Caco-2 (cell line): ENCODE results near the gene LARP4B. TPM values are rescaled to one million over a fixed set of nuclear protein-coding genes. Genes with fewer than 3 reads are reported as not detected.

Experiments
- BruUV-seq: library from RNA; stranded (reverse); fragments of 400-500 nt; replicated peaks from 2 replicates; lab custom pipeline; 2021; lab: Mats Ljungman, UMichigan
- CTCF ChIA-PET: fragments of 300-600 bp; sonication (Branson Sonifier 250); formaldehyde crosslinking; loops from one replicate; lab custom pipeline; 2022; ENCODE audit warnings: antibody characterized with exemption; lab: Charles Lee
- POLR2A ChIA-PET: fragments of 300-600 bp; sonication (Branson Sonifier 250); formaldehyde crosslinking; loops from one replicate; lab custom pipeline; 2022; ENCODE audit warnings: antibody characterized with exemption; lab: Charles Lee
- DNase-seq, 2 experiments: peaks; one replicate each; pipeline versions ENCODE4 v3.0.0 to v3.0.0-alpha.2; 2020 to 2022
- H3K27me3 ChIP-seq: replicated peaks from 2 replicates; pipeline ENCODE4 v1.6.0; 2011; ENCODE audit warnings: low read length; ENCODE audit not compliant: control insufficient read depth, insufficient read depth
- H3K36me3 ChIP-seq: 2 replicates; pipeline ENCODE4 v1.5.1; 2011; ENCODE audit warnings: low read length; ENCODE audit not compliant: control insufficient read depth, insufficient read depth
- H3K4me1 ChIP-seq: fragments of 250-450 bp; sonication (Bioruptor Pico); 2 replicates; pipeline ENCODE4 v1.5.1; 2020; ENCODE audit warnings: mild to moderate bottlenecking
- H3K4me3 ChIP-seq: 2 replicates; pipeline ENCODE4 v1.5.1; 2011; ENCODE audit warnings: low read depth, mild to moderate bottlenecking, control low read depth, low read length
- H3K9me3 ChIP-seq: fragments of 250-450 bp; sonication (Bioruptor Pico); 2 replicates; pipeline ENCODE4 v1.5.1; 2020; ENCODE audit warnings: mild to moderate bottlenecking, moderate library complexity
- H3K27ac Mint-ChIP-seq: one replicate; pipeline ENCODE4 v1.8.0; 2022; ENCODE audit warnings: mixed read lengths; ENCODE audit not compliant: unreplicated experiment
- H3K27me3 Mint-ChIP-seq: one replicate; pipeline ENCODE4 v1.8.0; 2022; ENCODE audit warnings: mixed read lengths; ENCODE audit not compliant: insufficient read depth, unreplicated experiment
- H3K36me3 Mint-ChIP-seq: one replicate; pipeline ENCODE4 v1.8.0; 2022; ENCODE audit warnings: mild to moderate bottlenecking, mixed read lengths; ENCODE audit not compliant: insufficient read depth, unreplicated experiment
- H3K4me1 Mint-ChIP-seq: one replicate; pipeline ENCODE4 v1.8.0; 2022; ENCODE audit warnings: low read depth, mixed read lengths; ENCODE audit not compliant: unreplicated experiment
- H3K4me3 Mint-ChIP-seq: one replicate; pipeline ENCODE4 v1.8.0; 2022; ENCODE audit warnings: mild to moderate bottlenecking, moderate library complexity, mixed read lengths; ENCODE audit not compliant: unreplicated experiment
- H3K9me3 Mint-ChIP-seq: one replicate; pipeline ENCODE4 v1.8.0; 2022; ENCODE audit warnings: mixed read lengths; ENCODE audit not compliant: unreplicated experiment
- CTCF ChIP-seq, 2 experiments: fragments of 200-600 bp in 1 of 2; IDR thresholded peaks; 1 replicate in 1 of 2; 2 replicates in 1 of 2; pipeline versions ENCODE4 v1.5.1 to v1.8.0; 2011 to 2022; ENCODE audit warnings: antibody characterized with exemption in 1 of 2, control low read depth in 1 of 2, inconsistent platforms in 1 of 2, low read depth in 1 of 2, low read length in 1 of 2, mild to moderate bottlenecking in 1 of 2, moderate library complexity in 1 of 2; ENCODE audit not compliant: insufficient read depth in 1 of 2, severe bottlenecking in 1 of 2, unreplicated experiment in 1 of 2
- intact Hi-C: fragments of 100-400 bp; cut with micrococcal nuclease; formaldehyde crosslinking; loops from one replicate; pipeline ENCODE4 v1.10.0; 2022; ENCODE audit not compliant: unreplicated experiment
- total RNA-seq: library from RNA; stranded (reverse); gene quantifications from 2 replicates; pipeline ENCODE4 v1.2.3, GENCODE V29; 2022

The LARP4B gene
- total RNA-seq, 1 experiment from 2014 or later: 235 TPM

GRCh38 chr10:927131-927530 is 4.4 kb downstream of the LARP4B start:
- Histone ChIP-seq H3K4me3 (no peak overlapping the region), H3K9me3 (no peaks in the 10 kb centered on the region), H3K4me1 (peaks cover 53% of the 10 kb centered on the region), H3K36me3 (peaks cover 4% of the 10 kb centered on the region; the same call in 1 of the 2 replicates), H3K27me3 (no peaks in the 10 kb centered on the region)
- CTCF ChIA-PET: no interaction called here
- BruUV-seq: no TSS peak
- Mint-ChIP-seq H3K4me3 (no peak overlapping the region), H3K27me3 (no peaks in the 10 kb centered on the region), H3K36me3 (peaks cover 71% of the 10 kb centered on the region), H3K4me1 (peaks cover 50% of the 10 kb centered on the region), H3K9me3 (no peaks in the 10 kb centered on the region), H3K27ac (no peak overlapping the region)
- no peak for TF ChIP-seq CTCF (IDR thresholded peaks at IDR 0.05; ENCODE audit: insufficient read depth in 1 of 2, low read depth in 1 of 2, low read length in 1 of 2, severe bottlenecking in 1 of 2, unreplicated experiment in 1 of 2)
- no peak for DNase-seq
- intact Hi-C loops: no loop called here
- POLR2A ChIA-PET: interaction anchor here (0.7 kb wide), 1 partner anchor 61 kb away, joined by 3 read pairs; the partner anchor contains the start of gene GTPBP4

GRCh38 chr10:926075-926698 is 5.3 kb downstream of the LARP4B start:
- Mint-ChIP-seq H3K27ac (peak overlapping the region; percentile 64), H3K9me3 (no peaks in the 10 kb centered on the region), H3K27me3 (no peaks in the 10 kb centered on the region), H3K4me3 (no peak overlapping the region), H3K4me1 (peaks cover 59% of the 10 kb centered on the region), H3K36me3 (peaks cover 73% of the 10 kb centered on the region)
- no TSS peak for BruUV-seq
- DNase-seq: no peak
- H3K9me3 ChIP-seq: no peaks in the 10 kb centered on the region
- peaks cover 6% of the 10 kb centered on the region; the same call in 1 of the 2 replicates for H3K36me3 ChIP-seq
- H3K4me1 ChIP-seq: peaks cover 60% of the 10 kb centered on the region
- intact Hi-C loops: no loop called here
- no peak overlapping the region for H3K4me3 ChIP-seq
- POLR2A ChIA-PET: interaction anchor here (1.1 kb wide), 1 partner anchor 62 kb away, joined by 3 read pairs; the partner anchor contains the start of gene GTPBP4
- CTCF ChIA-PET: interaction anchor here (1.0 kb wide), 1 partner anchor 44 kb away, joined by 3 read pairs; no protein-coding TSS in a partner anchor
- no peaks in the 10 kb centered on the region for H3K27me3 ChIP-seq
- no peak for TF ChIP-seq CTCF (IDR thresholded peaks at IDR 0.05; ENCODE audit: insufficient read depth in 1 of 2, low read depth in 1 of 2, low read length in 1 of 2, severe bottlenecking in 1 of 2, unreplicated experiment in 1 of 2)

- no peaks in the 10 kb centered on the region for H3K27me3 ChIP-seq
- Mint-ChIP-seq H3K27me3 (no peaks in the 10 kb centered on the region), H3K9me3 (no peaks in the 10 kb centered on the region), H3K4me1 (peaks cover 46% of the 10 kb centered on the region), H3K36me3 (peaks cover 65% of the 10 kb centered on the region), H3K4me3 (peak overlapping the region; percentile 31), H3K27ac (peak overlapping the region; percentile 65)
- H3K4me3 ChIP-seq: no peak overlapping the region
- DNase-seq: peak in 1 of 2 experiments; percentile 49
- no peaks in the 10 kb centered on the region for H3K9me3 ChIP-seq
- peak in 1 of 2 experiments; percentile 30 for TF ChIP-seq CTCF (IDR thresholded peaks at IDR 0.05; ENCODE audit: insufficient read depth in 1 of 2, low read depth in 1 of 2, low read length in 1 of 2, severe bottlenecking in 1 of 2, unreplicated experiment in 1 of 2)
- peaks cover 6% of the 10 kb centered on the region; the same call in 1 of the 2 replicates for H3K36me3 ChIP-seq
- ChIA-PET POLR2A (no interaction called here), CTCF (no interaction called here)
- BruUV-seq: no TSS peak
- intact Hi-C loops: no loop called here
- peaks cover 55% of the 10 kb centered on the region for H3K4me1 ChIP-seq
Observed at GRCh38 chr10:924524-924859, 7.0 kb downstream of the LARP4B start.
